GM18502 (cell line): Measurements from ENCODE around the gene DPT.

Experiments
- ATAC-seq: cut with Tn5 transposase; IDR thresholded peaks from one replicate; pipeline ENCODE4 v1.9.1; 2021; ENCODE audit warnings: mild to moderate bottlenecking; ENCODE audit not compliant: unreplicated experiment, poor library complexity

The DPT gene

DNA sequence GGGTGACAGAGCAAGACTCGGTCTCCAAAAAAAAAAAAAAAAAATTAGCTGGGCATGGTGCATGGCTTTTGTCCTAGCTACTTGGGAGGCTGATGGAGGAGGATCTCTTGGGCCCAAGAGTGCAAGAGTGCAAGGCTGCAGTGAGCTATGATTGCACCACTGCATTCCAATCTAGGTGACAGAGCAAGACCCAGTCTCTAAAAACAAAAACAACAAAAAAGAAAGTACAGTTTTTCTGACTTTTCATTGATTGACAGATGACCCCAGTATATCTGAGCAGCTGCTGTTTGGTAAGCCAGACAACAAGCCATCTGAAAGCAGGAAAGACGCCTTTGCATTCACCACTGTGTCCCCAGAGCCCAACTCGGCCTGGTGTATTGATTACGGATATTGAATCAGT, 10.9 kb upstream of the DPT start:
- no peak for ATAC-seq

DNA sequence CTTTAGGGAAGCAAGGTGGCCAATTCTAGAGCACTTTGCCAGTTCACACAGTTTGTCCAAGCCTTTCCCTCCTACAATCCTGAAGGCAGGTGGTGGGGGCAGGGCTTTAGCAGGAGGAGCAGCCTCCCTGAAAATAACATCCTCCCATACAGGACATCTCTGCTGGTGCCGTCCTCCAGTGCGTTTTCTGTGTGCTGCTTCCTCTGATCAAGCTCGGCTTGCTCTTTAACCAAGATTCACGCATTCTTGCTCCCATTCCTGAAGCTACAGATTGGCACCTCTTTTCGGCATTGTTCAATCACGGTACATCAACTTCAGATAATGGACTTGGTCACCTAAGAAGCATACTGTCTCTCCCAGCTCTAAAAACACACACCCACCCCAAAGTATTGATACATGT, 7.5 kb upstream of the DPT start:
- ATAC-seq = no peak

DNA sequence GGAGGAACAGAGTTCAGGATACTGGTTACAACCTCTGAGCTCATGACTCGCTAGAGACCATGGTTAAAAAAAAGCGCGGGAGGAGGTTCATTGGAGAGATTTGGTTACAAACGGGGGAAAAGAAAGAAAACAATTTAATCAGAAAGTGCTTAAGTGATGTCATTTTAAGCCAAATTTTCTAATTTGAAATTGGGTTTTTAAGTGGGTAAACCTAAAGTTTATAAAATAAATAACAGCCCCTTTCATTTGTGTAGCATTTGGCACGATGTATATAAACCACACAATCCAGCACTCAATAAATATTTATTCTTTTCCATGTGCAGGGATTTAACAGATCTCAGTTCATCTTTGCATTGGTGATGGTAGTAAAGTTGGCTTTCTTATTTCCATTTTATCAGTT, 7.0 kb upstream of the DPT start:
- ATAC-seq = no peak

DNA sequence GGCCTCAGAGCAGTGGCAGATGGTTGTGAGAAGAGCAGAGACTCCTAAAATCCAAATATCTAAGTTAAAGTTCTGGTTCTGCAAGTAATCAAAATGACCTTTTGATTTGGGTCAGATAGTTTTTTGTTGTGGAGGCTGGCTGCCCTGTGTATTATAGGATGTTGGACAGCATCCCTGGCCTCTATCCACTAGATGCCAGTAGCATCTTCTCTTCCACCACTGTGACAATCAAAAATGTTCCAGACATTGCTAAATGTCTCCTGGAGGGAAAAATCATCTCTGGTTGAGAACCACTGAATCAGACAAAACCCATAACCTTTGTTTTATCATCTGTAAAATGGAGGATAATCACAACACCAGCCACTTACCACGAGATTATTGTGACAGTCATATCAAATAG, 5.9 kb upstream of the DPT start:
- ATAC-seq = no peak

DNA sequence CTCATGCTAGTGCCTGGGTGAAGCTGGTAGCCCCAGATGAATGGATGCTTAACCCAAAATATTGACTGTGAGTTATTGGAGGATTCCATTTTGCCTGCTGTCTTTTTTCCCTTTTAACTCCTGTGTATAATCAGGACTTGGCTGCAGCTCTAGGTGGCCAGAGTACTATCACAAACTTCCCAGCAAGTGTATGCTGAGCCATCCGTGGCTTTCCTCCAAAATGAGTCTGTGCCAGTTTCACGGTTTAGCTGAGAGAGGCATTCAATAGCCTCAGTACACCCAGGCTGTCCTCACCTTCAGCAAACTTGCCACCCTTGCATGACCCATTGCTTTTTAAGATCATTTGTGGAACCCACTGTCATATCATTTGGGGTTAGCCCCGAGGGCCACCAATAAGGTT, 5.3 kb upstream of the DPT start:
- ATAC-seq = no peak

DNA sequence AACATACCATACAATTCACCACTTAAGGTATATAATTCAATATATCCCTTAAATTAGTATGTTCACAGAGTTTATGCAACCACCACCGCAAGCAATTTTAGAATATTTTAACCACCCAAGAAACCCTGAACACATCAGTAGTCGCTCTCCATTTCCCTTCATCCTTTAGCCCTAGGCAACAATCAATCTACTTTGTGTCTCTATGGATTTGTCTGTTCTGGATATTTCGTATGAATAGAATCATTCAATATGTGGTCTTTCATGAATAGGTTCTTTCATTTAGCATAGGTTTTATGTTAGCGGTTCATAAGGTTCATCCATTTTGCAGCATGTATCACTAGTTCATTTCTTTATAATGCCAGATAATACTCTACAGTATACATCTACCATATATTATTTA, 4.2 kb upstream of the DPT start:
- no peak for ATAC-seq

DNA sequence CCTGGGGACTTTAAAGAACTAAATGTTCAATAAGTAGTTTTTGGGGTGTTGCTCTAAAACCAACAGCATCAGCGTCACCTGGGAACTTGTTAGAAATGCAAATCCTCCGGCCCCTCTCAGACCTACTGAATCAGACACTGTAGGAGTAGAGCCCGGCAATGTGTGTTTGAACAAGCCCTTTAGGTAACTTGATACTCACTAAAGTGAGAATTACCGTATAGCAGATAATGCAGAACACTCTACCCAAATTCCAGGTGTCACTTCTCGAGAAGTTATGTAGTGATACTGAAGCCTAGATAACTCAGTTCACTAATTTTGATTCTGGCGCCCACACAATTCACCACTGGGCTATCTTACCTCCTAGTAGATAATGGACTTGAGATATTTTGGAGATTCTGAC, 3.7 kb upstream of the DPT start:
- ATAC-seq = no peak

DNA sequence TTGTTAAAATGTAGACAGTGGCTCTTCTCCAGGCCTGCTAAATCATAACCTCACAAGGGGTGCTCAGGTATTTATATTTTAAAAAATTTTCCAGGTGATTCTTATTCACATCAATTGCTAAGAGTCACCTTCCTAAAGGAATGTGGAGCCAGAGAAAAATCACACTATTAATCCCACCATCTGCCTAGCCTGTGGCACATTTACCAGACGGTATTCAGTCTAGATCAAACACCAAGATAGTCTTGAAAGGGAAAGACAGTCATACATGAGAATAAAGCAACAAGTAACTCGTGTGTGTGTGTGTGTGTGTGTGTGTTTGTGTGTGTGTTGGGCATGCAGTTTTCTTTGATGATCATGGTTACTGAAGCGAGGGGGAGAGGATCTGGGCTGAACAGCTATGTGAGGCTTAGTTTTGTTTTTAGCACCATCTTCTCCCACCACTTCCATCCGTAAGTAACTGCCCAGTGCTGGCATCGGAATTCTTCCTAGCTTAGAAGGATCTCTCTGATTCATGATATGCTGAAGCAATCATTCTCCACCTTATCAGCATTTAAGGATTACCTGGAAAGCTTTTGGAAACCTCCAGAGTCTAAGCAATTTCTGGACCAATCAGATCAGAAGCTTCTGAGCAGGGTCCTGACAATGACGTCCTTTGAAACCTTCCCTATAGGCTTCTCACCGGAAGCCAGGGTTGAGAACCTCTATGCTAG, 2.4 kb upstream of the DPT start:
- ATAC-seq = no peak

DNA sequence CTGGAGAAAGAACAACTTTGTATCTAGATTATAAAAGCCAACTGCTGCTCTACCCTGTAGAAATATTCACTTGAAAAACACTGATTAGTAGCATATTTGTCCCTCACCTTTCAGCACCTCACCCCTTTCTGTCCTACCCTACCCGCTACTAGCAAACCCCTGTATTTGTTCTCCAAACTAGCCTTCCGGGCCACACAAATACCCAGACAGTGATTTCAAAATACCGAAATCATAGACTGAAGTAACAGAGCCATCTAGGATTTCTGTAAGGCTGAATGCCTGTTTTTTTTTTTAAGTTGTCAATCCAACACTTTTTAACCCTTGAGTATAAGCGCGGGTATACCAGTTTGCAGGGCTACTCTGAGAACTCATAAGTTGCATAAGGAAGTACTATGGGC, 398 bp upstream of the DPT start:
- ATAC-seq = no peak

DNA sequence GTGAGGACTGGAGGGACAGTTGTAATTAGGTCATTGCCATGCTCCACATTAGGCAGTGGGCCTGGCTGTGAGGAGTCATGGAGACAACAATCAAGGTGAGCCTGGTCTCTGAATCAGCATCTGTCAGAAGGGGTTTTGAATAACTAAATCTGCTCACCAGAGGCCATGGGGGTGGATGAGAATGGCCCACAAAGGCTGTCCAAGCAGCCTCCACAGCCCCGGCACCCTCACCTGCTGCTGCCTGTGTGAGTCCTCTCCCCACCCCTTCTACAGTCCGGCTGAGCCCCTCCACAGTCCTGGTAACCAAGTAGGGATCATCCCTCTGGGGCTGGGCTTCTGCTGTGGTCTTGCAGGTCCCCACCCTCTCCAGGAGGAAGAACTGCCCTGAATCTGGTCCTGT, 2.3 kb downstream of the DPT start:
- no peak for ATAC-seq

DNA sequence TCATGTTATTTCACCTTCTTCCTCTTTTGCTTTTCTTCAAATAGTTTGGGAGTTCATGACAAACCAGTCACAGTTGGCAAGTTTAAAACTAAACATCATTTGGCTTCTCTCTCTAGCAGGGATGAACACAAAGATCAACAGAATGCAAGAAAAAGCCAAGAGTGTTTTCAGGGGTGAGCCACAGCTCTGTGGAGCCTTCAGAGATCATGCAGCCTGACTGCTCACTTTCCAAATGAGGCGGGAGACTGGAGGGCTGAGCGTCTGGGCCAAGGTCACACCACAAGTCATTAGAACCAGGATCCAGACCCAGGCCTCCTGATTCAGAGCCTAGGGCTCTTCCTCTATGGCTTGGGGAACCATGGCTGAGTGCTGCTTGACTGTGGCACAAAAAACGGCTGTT, 2.7 kb downstream of the DPT start:
- ATAC-seq = no peak

DNA sequence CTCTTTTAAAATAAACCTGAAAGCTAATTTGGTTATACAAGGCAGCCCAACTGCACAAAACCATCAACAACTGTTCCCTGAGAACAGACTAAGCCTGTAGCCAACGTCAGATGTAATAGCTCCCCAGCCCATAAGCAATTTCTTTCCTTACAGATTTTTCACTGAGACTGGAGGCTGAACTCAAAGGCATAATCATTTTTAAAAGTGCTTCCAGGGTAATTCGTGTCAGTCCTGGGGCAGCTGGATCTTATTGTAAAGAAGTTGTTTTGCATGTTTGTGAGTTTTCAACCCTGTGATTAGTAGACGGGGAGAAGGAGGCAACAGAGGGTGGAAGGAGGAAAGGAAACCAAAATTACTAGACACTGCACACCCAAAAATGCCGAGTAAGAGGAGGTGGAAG, 3.2 kb downstream of the DPT start:
- no peak for ATAC-seq

DNA sequence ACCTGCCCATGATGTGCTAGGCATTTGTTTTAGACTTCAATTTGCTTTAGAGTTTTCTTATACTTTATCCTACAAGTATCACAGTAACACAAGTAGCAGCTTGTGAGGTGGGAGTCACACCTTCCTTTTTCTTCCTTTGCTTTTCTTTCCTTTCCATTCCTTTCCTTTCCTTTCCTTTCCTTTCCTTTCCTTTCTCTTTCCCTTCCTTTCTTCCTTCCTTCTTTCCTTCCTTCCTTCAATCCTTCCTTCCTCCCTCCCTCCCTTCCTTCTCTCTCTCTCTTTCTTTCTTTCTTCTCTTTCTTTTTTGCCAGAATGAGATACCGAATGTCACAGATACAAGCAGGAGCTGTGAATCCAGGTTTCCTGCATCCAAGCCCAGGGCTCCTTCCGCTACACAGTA, 3.9 kb downstream of the DPT start:
- ATAC-seq = no peak

DNA sequence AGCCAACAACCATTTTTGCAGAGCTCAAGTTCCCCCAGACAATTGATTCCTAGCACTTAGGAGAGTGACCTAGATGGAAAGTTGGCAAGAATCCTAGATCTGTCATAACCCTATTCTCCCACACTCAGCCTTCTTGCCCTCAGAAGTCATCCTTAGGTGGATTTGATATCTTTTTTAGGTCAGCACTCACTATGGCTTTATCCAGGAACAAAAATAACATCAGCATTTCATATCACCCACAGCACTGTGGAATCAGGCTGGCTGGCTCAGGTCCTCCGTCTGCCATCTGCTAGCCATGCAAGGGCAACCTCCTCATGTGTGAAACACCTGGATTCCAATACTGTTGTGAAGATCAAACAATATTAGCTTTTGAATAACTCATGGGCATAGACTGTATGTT, 6.0 kb downstream of the DPT start:
- no peak for ATAC-seq

DNA sequence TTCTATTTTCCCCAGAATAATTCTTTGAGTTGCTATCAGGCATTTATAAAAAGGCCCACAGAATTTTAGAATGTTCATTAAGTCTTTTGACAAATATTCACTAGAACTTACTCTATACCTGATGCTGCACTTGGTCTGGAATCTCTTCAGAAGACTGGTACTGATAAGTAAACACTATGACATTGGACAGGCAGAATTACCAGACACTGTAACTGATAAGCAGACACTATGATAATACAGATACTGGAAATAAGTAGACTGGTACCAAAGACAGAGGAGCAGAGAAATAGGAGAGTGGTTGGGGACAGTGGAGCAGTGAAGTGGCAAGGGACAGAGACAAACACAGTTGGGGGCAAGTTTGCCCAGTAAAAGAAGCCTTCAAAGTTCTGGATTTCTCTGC, 8.2 kb downstream of the DPT start:
- no peak for ATAC-seq

DNA sequence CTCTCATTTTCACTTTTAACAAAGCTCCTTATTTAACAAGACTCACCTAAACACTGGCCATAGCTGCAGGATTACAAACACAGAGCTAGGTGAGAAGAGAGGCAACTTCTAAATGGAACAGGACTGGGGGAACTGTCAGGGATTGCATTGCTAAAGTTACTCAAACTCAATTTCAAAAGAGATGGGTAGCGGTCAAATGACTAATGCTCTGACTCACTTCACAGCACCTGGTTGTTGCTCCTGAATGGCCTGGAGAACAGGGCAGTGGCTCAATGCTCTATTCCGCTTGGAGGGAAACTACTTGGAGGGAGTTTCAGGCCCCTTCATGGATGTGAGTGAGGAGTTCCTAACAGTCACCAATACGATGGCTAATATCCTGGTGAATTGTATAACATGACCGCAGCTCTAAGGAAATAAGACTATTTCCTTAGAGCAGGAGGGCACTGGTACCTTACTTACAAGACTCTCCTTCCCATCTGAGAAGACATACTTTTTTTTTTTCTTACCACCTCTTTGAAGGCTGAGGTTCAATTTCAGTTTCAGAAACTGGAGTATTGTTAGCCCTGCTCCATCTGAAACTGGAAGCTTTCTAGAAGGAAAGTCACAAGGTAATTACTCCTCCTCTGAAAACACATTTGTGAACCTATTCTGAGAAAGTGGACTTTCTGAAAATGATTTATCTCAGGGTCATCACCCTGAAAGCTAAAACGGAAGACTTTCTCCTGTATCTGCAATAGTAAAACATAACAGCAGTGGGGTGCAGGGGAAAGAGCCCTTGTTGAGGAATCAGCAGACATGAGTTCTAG, 9.5 kb downstream of the DPT start:
- ATAC-seq = no peak

DNA sequence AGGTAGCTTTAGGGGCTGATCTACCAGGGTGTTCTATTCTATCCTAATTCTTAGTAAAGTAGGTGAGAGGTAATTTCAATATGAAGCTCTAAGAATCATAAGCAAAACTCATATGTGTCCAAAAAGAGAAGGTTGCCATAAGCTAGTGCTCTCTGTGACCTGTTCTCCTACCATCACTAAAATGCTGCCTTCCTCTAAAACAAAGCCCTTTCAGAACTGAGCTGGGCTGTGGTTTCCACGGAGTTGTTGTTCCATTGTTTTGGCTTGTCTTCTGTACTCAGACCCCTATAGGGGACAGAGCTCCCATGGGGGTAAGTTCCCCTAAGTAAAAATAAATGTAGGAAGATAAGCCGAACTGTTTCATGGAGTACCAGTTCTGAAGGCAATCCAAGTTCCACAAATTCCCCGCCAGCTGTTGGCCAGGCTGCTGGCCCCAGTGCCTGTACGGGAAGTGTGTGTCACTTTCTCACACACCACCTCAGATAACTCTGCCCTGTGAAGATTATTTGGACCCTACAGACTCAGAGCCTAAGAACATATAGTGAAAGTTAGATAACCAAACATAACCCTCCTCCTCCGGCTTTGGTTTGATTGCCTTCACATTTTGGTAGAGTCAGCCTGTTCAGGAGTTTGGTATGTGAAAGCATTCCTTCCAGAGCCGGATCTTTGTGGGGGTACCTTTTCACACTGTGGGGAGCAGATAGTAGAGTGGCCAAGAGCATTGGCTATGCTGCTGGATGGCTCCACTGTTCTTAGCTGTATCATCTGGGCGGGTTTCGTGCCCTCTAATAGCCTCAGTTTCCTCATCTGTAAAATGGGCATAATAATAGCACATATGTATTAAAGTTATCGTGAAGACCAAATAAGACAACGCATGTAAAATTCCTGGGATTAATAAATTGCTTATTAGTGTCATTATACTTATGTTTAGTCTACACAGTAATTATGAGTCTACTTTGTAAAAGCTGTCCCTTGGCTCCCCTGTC, 10.8 kb downstream of the DPT start:
- ATAC-seq = no peak

DNA sequence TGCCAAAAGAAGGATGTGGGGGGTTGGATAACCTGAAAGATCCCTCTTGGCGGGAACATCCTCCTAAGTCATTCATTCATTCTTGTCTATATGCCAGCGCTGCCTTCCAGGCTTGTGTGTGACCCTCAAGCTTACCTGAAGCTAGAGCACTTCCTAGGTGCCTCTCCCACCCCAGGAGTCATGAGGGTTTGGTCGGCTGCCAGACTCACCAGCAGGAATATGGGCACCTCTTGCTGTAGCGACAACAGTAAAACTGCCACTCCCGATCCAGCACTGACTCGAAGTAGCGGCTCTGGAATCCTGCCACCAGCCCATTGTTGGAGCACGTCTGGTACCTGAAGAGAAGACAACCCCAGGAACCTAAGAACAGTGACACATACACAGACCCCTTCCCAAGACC, 15.0 kb downstream of the DPT start:
- no peak for ATAC-seq

DNA sequence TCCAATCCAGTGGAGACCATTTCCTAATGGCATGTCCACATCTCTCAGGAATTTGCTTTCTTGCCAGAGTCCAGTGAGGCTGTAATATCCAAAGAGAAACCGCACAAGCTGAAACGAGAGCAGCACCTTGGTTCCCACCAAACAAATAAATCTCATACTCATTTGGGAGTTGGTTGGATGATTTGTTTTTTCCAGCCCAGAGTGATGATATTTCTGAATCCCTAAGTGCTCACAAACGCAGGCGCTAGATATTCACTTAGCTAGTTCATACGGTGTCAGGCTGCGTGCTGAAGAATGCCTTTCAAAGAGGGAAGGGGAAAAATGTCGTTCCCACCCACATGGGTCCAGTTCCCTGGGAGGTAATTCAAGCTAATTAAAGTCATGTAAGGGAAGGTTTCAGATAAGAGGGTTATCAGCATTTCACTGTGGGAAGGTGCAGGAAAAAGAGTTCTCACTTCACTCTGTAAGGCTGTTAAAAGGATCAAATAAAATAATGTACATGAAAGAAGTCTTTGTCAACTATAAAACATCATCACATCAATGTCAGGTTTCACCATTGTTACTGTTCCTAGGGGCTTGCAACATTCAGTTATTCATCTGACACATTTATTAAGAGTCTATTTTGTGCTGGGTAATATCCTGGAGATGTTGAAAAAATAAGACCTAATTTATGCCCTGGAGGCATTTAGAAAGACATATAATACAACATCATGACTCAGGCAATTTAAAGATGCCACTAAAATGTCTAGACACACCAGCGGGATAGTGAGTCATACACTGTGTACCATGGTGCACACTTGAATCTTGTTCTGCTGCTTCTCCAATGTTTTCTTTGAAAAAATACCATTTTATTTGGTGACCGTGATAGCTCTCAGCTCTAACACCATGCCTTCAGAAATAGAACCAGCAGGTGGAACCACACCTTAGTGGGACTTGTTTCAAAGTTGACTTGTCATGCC, 19.3 kb downstream of the DPT start:
- ATAC-seq = no peak
